ENCODE measurements around the gene ZBTB21. TPM values are rescaled to one million over a fixed set of nuclear protein-coding genes. Genes with fewer than 3 reads are reported as not detected.
A peak's percentile ranks its signal among the peaks of the same experiment; 100 is the strongest.

ZBTB21 gene
- total and polyA plus RNA-seq, 9 of the 15 experiments (the other 6 are each of a cell fraction or from before 2014, with no cell fraction given), result 2.2 to 15.2 (median 8.7) TPM

DNA sequence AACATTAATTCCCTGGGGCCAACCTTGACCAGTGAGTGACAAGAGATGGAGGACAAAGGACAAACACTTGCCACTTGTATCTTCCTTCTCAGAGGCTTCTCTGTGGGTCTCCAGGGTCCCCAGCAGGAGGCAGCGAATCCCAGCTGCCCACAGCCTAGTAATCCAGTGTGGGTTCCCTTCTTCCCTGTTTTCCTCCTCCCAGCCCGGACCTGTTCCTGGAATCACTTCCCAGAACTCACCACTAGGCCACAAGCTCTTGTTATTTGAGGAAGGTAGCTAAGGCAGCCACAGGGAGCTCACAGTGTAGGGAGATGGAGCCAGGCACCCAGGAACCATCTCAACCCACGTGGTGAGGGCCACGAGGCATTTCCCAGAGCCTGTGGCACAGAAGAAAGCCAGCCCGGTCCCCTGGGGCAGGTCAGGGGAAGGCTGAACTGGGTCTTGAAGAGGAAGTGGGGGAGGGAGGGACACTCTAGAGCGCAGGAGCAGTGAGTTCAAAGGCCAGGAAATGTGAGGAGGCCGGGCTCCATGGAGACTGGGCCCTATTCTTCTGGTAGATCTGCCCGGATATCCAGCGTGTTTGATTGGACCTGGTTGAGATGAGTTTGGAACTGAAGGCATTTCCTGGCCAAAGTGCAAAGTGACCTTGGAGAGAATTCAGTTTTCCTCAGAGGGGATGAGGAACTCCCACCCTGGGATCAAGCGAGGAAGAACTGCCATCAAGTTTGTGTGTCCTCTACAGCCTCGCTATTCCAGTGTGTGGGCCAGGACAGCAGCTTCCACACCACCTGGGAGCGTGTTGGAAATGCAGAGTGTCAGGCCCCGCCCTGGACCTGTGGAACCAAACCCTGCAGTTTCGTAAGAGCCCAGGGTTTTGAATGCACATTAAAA is 36.1 kb downstream of the ZBTB21 start (continued):
- TF ChIP-seq ZNF449 (CRISPR knock-in tag; IDR thresholded peaks at IDR 0.05) (no peak), SPI1 (IDR thresholded peaks at IDR 0.05; ENCODE audit: borderline replicate concordance, low read depth, low read length) (peak; percentile 53; the same call in 1 of the 2 replicates), L3MBTL2 (IDR thresholded peaks at IDR 0.05) (0 out of 2 replicates have a peak, but pooled peaks have one; percentile 20), MAX (CRISPR knock-in tag; IDR thresholded peaks at IDR 0.05) (0 out of 2 replicates have a peak, but pooled peaks have one; percentile 24), USF2 (CRISPR knock-in tag; IDR thresholded peaks at IDR 0.05) (0 out of 2 replicates have a peak, but pooled peaks have one; percentile 4), TRIM25 (IDR thresholded peaks at IDR 0.05; ENCODE audit: borderline replicate concordance) (no peak), ZBTB7A (IDR thresholded peaks at IDR 0.05; ENCODE audit: borderline replicate concordance, control insufficient read depth, low read depth, low read length) (no peak)
- TF ChIP-seq, protein P1, sequence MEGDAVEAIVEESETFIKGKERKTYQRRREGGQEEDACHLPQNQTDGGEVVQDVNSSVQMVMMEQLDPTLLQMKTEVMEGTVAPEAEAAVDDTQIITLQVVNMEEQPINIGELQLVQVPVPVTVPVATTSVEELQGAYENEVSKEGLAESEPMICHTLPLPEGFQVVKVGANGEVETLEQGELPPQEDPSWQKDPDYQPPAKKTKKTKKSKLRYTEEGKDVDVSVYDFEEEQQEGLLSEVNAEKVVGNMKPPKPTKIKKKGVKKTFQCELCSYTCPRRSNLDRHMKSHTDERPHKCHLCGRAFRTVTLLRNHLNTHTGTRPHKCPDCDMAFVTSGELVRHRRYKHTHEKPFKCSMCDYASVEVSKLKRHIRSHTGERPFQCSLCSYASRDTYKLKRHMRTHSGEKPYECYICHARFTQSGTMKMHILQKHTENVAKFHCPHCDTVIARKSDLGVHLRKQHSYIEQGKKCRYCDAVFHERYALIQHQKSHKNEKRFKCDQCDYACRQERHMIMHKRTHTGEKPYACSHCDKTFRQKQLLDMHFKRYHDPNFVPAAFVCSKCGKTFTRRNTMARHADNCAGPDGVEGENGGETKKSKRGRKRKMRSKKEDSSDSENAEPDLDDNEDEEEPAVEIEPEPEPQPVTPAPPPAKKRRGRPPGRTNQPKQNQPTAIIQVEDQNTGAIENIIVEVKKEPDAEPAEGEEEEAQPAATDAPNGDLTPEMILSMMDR (IDR thresholded peaks at IDR 0.05 in 2 of 3, conservative IDR thresholded peaks at IDR 0.05 in 1 of 3; ENCODE audit: insufficient read depth in 2 of 3, low read depth in 1 of 3, low read length in 3 of 3), result peak; percentile 1 to 18 (median 6); a peak in 1 of 6 replicates

Measured in K562 (cell line).